ENCODE measurements around the gene CD151.

Gene CD151

DNA sequence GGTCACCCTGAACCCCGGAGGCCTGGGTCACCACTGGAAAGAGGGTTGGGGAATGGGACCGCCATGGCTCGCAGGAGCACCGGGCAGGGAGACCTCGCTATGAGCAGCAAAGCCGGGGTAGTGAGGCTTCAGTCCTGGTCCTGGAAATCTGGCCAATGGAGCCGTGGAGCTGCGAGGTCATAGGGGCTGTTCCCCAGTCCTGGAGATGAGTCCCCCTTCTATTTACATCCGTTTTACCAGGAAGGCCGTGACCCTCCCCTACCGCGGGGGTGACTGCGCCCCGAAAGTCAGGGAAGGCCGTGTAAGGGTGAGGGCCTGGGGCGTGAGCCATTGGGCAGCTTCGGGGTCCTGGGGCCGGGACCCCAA, 28.2 kb upstream of the CD151 start:
- no peak for DNase-seq
- Histone ChIP-seq H3K36me3 (no peaks in the 10 kb centered on the region), H3K4me3 (ENCODE audit: low read depth, low read length) (peak overlapping the region; percentile 41), H3K27me3 (no peaks in the 10 kb centered on the region), H3K4me1 (peaks cover 4% of the 10 kb centered on the region; the same call in 1 of the 2 replicates), H3K9me3 (no peaks in the 10 kb centered on the region)
- TF ChIP-seq, protein P1, sequence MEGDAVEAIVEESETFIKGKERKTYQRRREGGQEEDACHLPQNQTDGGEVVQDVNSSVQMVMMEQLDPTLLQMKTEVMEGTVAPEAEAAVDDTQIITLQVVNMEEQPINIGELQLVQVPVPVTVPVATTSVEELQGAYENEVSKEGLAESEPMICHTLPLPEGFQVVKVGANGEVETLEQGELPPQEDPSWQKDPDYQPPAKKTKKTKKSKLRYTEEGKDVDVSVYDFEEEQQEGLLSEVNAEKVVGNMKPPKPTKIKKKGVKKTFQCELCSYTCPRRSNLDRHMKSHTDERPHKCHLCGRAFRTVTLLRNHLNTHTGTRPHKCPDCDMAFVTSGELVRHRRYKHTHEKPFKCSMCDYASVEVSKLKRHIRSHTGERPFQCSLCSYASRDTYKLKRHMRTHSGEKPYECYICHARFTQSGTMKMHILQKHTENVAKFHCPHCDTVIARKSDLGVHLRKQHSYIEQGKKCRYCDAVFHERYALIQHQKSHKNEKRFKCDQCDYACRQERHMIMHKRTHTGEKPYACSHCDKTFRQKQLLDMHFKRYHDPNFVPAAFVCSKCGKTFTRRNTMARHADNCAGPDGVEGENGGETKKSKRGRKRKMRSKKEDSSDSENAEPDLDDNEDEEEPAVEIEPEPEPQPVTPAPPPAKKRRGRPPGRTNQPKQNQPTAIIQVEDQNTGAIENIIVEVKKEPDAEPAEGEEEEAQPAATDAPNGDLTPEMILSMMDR (IDR thresholded peaks at IDR 0.05; ENCODE audit: low read depth, low read length) = no peak

GRCh38 chr11:808427-809286, 24.1 kb upstream of the CD151 start:
- H3K4me1 ChIP-seq = peaks cover 6% of the 10 kb centered on the region
- TF ChIP-seq, protein P1 (IDR thresholded peaks at IDR 0.05; ENCODE audit: low read depth, low read length) = no peak
- H3K4me3 ChIP-seq (ENCODE audit: low read depth, low read length) = peak overlapping the region; percentile 81
- DNase-seq = no peak
- H3K27me3 ChIP-seq = no peaks in the 10 kb centered on the region
- H3K36me3 ChIP-seq = peaks cover 28% of the 10 kb centered on the region
- H3K9me3 ChIP-seq = no peaks in the 10 kb centered on the region

- no peaks in the 10 kb centered on the region for H3K9me3 ChIP-seq
- H3K36me3 ChIP-seq = peaks cover 29% of the 10 kb centered on the region
- peak within 1 kb of the TSS; percentile 81 for H3K4me3 ChIP-seq (ENCODE audit: low read depth, low read length)
- peak; percentile 92 for DNase-seq
- no peaks in the 10 kb centered on the region for H3K27me3 ChIP-seq
- TF ChIP-seq, protein P1 (IDR thresholded peaks at IDR 0.05; ENCODE audit: low read depth, low read length) = no peak
- H3K4me1 ChIP-seq = peaks cover 5% of the 10 kb centered on the region
These were observed 23.3 kb upstream of the CD151 start, which contains the start of gene RPLP2 for GRCh38 chr11:809287-810039. RPLP2 (plus strand) TSS chr11:809967; CDS start chr11:810235, 268 bp downstream.

DNA sequence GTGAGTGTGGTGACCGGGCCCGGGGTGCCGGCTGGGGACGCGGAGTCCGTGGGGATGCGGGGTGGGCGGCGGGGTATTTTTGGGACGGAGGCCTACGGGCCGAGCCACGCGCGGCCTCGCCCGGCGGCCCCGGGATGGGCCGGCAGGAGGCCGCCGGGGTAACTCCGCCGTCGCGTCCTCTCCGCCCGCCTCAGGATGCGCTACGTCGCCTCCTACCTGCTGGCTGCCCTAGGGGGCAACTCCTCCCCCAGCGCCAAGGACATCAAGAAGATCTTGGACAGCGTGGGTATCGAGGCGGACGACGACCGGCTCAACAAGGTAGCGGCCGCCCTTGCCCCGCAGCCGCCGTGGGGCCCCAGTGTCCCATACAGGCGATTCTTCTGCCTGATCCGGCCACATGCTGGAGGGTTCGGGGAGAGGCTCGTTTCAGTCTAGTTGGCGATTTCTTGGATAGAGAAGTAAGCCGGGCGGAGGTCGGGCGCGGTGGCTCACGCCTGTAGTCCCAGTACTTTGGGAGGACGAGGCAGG, 22.6 kb upstream of the CD151 start:
- TF ChIP-seq, protein P1 (IDR thresholded peaks at IDR 0.05; ENCODE audit: low read depth, low read length) = no peak
- peaks cover 2% of the 10 kb centered on the region; the same call in 1 of the 2 replicates for H3K4me1 ChIP-seq
- peaks cover 29% of the 10 kb centered on the region for H3K36me3 ChIP-seq
- DNase-seq = no peak
- H3K4me3 ChIP-seq (ENCODE audit: low read depth, low read length) = peak overlapping the region; percentile 81
- H3K27me3 ChIP-seq = no peaks in the 10 kb centered on the region
- H3K9me3 ChIP-seq = no peaks in the 10 kb centered on the region

GRCh38 chr11:811446-812245, 21.1 kb upstream of the CD151 start:
- TF ChIP-seq, protein P1 (IDR thresholded peaks at IDR 0.05; ENCODE audit: low read depth, low read length) = no peak
- H3K4me3 ChIP-seq (ENCODE audit: low read depth, low read length) = peak overlapping the region; percentile 81

More at GRCh38 chr11:811446-812245, 21.1 kb upstream of the CD151 start:
- peaks cover 29% of the 10 kb centered on the region for H3K36me3 ChIP-seq
- H3K9me3 ChIP-seq = no peaks in the 10 kb centered on the region
- no peaks in the 10 kb centered on the region for H3K27me3 ChIP-seq
- no peak for DNase-seq
- peaks cover 2% of the 10 kb centered on the region; the same call in 1 of the 2 replicates for H3K4me1 ChIP-seq

All from BE2C (cell line).